Spleen (tissue), 7 donors: ENCODE measurements around the gene SH3RF1.

Source experiments
- CTCF ChIP-seq, 11 experiments: fragments of 200-600 bp in 7 of 11; fragments of 450-650 bp in 4 of 11; sonication (generic) in 4 of 11; IDR thresholded peaks in 8 of 11; conservative IDR thresholded peaks in 3 of 11; 1 replicate in 7 of 11; 2 replicates in 4 of 11; pipeline versions ENCODE4 v1.4.0 to v1.8.0; 2016 to 2021; ENCODE audit warnings: antibody characterized with exemption in 11 of 11, inconsistent platforms in 4 of 11, mild to moderate bottlenecking in 1 of 11
- POLR2AphosphoS5 ChIP-seq, 3 donors: sonication (generic); formaldehyde crosslinking; IDR thresholded peaks; one replicate each; pipeline ENCODE4 v1.5.1; 2017; ENCODE audit warnings: antibody characterized with exemption in 3 of 3
- donor health status: DM: no; HTN: no; CAD: no; lungs with moderate emphysema.
- donor health status: DM: no; HTN: no; CAD: no.
- donor health status: DM: no; HTN: no; CAD: no.

GRCh38 chr4:169159624-169160171 lies 111.1 kb downstream of the SH3RF1 start:
- no peak for TF ChIP-seq POLR2AphosphoS5 (IDR thresholded peaks at IDR 0.05)
- TF ChIP-seq CTCF (IDR thresholded peaks at IDR 0.05 in 8 of 11, conservative IDR thresholded peaks at IDR 0.05 in 3 of 11), result no peak
